Lung (tissue), 12 donors: ENCODE measurements around the gene CMTM7. TPM values are rescaled to one million over a fixed set of nuclear protein-coding genes. Genes with fewer than 3 reads are reported as not detected.

Experiments used
- ATAC-seq: fragments of 200-7000 bp; cut with Tn5 transposase; one replicate; pipeline ENCODE4 v1.9.1; 2020; ENCODE audit warnings: moderate number of reproducible peaks; ENCODE audit not compliant: insufficient read depth, low FRiP score
- DNase-seq, 3 donors: peaks; one replicate each; pipeline ENCODE4 v3.0.0-alpha.2; 2013 to 2017
- H3K27ac ChIP-seq, 2 donors: one replicate each; pipeline ENCODE4 v1.5.1; 2013; ENCODE audit warnings: mild to moderate bottlenecking in 2 of 2, moderate library complexity in 2 of 2, control low read depth in 1 of 2, inconsistent platforms in 1 of 2, low read depth in 1 of 2, low read length in 1 of 2
- H3K27me3 ChIP-seq, 3 donors: one replicate each; pipeline ENCODE4 v1.5.1; 2013; ENCODE audit warnings: low read length in 2 of 3; ENCODE audit not compliant: control insufficient read depth in 3 of 3, insufficient read depth in 3 of 3
- H3K36me3 ChIP-seq, 4 donors: one replicate each; pipeline ENCODE4 v1.5.1; 2013; ENCODE audit warnings: low read length in 4 of 4, mild to moderate bottlenecking in 1 of 4, moderate library complexity in 1 of 4; ENCODE audit not compliant: control insufficient read depth in 4 of 4, insufficient read depth in 4 of 4
- H3K4me1 ChIP-seq, 5 donors: one replicate each; pipeline ENCODE4 v1.5.1; 2013; ENCODE audit warnings: low read length in 5 of 5, mild to moderate bottlenecking in 2 of 5, moderate library complexity in 1 of 5; ENCODE audit not compliant: control insufficient read depth in 5 of 5, insufficient read depth in 5 of 5
- H3K4me3 ChIP-seq: one replicate; pipeline ENCODE4 v1.5.1; 2013; ENCODE audit warnings: mild to moderate bottlenecking, control low read depth, moderate library complexity
- H3K9ac ChIP-seq, 2 donors: one replicate each; pipeline ENCODE4 v1.5.1; 2013; ENCODE audit warnings: low read length in 2 of 2, control low read depth in 1 of 2; ENCODE audit not compliant: insufficient read depth in 1 of 2
- H3K9me3 ChIP-seq, 4 donors: one replicate each; pipeline ENCODE4 v1.5.1; 2013; ENCODE audit warnings: low read length in 3 of 4, mild to moderate bottlenecking in 1 of 4, moderate library complexity in 1 of 4; ENCODE audit not compliant: control insufficient read depth in 4 of 4, insufficient read depth in 3 of 4
- WGBS, 2 donors: extraction: QIAGEN DNeasy Blood & Tissue Kit; methylation state at CpG; one replicate each; pipeline ENCODE4 v1.1.7; 2013; 5-methylcytosine and 5-hydroxymethylcytosine counted together
- polyA plus RNA-seq, 2 donors: library from polyadenylated mRNA; stranded (reverse); fragments of 200-250 nt; gene quantifications; one replicate each; pipeline ENCODE4 v1.2.1, GENCODE V29; 2013
- total RNA-seq, 2 donors: library from RNA; depleted of rRNA in 1 of 2; stranded (reverse); fragments of >200 nt in 1 of 2; gene quantifications; one replicate each; pipeline ENCODE4 v1.2.1, GENCODE V29; 2014 to 2021
- TF ChIP-seq, protein P1 (sequence below): IDR thresholded peaks from 2 replicates; pipeline ENCODE4 v1.5.1; 2012; ENCODE audit warnings: mild to moderate bottlenecking; ENCODE audit errors: control extremely low read depth, extremely low read depth
- donor health status: control.
- donor health status: control.
- donor health status: Bipolar disorder and iron deficiency.
- donor health status: healthy.
- donor health status: DM: yes; HTN: yes; CAD: no.

The CMTM7 gene
- total and polyA plus RNA-seq, 4 donors: 33.1 to 46.8 (median 43.8) TPM

DNA sequence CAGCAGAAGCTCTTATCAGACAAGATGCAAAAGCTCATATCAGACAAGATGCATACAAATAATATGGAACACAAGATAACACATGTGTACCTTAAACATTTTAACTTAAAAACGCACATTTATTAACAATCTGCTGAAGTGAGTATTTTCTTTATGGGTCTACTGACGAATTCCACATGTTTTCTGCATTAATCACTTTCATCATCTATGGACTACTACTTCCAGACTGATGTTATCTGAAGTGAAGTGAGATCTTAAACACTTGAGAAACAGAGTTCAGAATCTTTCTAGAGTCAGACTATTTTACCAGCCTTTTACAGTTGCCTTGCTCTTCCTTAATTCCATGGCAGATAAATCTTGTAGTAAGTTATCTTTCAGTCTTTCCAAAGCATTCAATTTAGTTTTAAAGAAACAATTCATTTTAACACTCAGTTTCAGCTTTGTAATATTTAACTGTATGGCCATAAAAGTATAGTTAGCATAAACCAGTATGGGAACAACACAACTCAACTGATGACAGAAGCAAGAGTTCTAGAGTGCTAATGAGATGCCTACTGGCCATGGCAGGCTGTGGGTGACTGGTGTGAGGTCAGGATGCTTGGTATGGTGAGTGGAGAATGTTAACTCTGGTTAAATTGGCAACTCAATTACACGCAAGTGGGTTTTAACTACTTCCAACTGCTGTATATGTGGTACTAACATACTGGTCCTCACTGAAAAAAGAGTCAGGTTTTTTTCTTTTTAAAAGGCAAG, 101.2 kb downstream of the CMTM7 start:
- WGBS, 2 donors: 79 to 84% methylated on average over 3 of the region's 3 CpGs

DNA sequence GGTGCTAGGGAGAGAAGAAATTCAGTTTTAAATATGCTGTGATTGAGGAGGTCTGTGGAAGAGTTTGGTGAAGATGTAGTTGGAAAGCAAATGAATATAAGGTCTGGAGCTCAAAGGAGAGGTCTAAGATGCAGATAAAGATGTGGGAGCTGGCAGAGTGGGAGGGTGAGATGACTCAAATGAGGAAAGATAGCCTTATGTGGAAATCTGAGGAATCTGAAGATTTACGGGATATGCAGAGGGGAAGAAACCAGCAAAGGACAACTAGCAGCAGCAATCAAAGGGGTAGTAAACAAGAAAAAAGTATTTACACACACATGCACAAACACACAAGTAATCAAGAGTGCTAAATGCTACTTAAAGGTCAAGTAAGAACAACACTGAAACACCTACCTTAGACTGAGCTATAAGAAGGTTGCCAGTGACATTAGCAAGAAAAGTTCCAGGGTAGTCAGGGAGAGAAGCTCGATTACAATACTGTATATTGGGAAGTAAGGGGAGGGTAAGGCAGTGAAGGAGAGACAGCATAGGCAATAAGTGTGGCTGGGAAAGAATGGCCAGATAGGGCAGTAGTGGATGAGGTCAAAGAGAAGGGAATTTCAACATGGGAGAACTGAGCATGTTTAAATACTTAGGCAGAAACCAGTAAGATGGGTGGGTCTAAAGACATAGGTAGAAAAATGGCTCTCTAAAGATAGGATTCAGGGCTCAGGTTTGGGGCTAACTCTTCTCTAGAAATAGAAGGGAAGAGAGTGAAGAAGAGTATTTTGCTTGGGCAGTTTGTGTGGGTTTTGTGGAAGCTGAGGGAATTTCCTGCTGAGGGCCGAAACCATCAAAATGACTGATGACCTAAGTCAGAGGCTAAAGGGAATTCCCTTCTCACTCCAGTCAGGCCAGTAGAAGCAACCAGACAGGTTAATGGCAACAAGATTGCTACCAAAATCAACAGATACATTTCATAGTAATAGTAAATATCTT, 102.1 kb downstream of the CMTM7 start:
- peaks cover 0 to 9% (median 4%) of the 10 kb centered on the region in 5 donors for H3K4me1 ChIP-seq
- WGBS, 2 donors: 58 to 59% methylated on average over 3 of the region's 3 CpGs
- peaks cover 0 to 3% (median 0%) of the 10 kb centered on the region in 4 donors for H3K36me3 ChIP-seq
- ATAC-seq (no peak), DNase-seq (no peak)
- no peak overlapping the region for H3K9ac ChIP-seq
- TF ChIP-seq, protein P1, sequence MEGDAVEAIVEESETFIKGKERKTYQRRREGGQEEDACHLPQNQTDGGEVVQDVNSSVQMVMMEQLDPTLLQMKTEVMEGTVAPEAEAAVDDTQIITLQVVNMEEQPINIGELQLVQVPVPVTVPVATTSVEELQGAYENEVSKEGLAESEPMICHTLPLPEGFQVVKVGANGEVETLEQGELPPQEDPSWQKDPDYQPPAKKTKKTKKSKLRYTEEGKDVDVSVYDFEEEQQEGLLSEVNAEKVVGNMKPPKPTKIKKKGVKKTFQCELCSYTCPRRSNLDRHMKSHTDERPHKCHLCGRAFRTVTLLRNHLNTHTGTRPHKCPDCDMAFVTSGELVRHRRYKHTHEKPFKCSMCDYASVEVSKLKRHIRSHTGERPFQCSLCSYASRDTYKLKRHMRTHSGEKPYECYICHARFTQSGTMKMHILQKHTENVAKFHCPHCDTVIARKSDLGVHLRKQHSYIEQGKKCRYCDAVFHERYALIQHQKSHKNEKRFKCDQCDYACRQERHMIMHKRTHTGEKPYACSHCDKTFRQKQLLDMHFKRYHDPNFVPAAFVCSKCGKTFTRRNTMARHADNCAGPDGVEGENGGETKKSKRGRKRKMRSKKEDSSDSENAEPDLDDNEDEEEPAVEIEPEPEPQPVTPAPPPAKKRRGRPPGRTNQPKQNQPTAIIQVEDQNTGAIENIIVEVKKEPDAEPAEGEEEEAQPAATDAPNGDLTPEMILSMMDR: no peak
- no peak overlapping the region for H3K4me3 ChIP-seq
- no peaks in the 10 kb centered on the region for H3K27me3 ChIP-seq
- no peaks in the 10 kb centered on the region for H3K9me3 ChIP-seq
- no peak overlapping the region for H3K27ac ChIP-seq

More for the DNA sequence above, 101.2 kb downstream of the CMTM7 start:
- DNase-seq (no peak), ATAC-seq (no peak)
- H3K4me1 ChIP-seq: peaks cover 0 to 9% (median 4%) of the 10 kb centered on the region in 5 donors
- H3K9ac ChIP-seq: no peak overlapping the region
- H3K36me3 ChIP-seq: peaks cover 0 to 6% (median 0%) of the 10 kb centered on the region in 4 donors
- TF ChIP-seq, protein P1: no peak
- H3K9me3 ChIP-seq: no peaks in the 10 kb centered on the region
- H3K4me3 ChIP-seq: no peak overlapping the region
- no peaks in the 10 kb centered on the region for H3K27me3 ChIP-seq
- no peak overlapping the region for H3K27ac ChIP-seq

DNA sequence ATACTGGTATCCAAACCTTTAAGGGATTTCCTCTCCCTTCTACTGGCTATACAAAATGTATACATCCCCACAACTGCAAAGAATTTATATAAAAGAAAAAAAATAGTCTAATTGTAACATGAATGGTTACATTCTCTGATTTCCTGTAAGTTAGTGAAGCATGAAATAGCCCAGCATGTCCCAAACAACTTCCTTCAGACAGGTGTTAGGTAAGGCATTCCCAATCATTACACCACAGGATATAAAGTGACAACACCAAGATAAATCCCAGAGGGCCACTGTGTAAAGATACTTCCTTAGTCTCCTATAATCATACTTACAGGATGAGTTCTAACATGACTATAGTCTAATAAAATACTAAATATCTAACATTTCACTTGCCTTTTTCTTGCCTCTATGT, 103.4 kb downstream of the CMTM7 start:
- no peak overlapping the region for H3K27ac ChIP-seq
- ATAC-seq (no peak), DNase-seq (no peak)
- peaks cover 0 to under 1% (median 0%) of the 10 kb centered on the region in 4 donors for H3K36me3 ChIP-seq
- H3K9ac ChIP-seq: no peak overlapping the region
- no peak overlapping the region for H3K4me3 ChIP-seq
- peaks cover 0 to 9% (median 4%) of the 10 kb centered on the region in 5 donors for H3K4me1 ChIP-seq
- TF ChIP-seq, protein P1: no peak
- H3K27me3 ChIP-seq: no peaks in the 10 kb centered on the region
- no peaks in the 10 kb centered on the region for H3K9me3 ChIP-seq
